HG03196 (cell line): ENCODE data around the gene CA7.

Source experiments
- ATAC-seq: cut with Tn5 transposase; IDR thresholded peaks from one replicate; pipeline ENCODE4 v1.9.1; 2021; ENCODE audit not compliant: unreplicated experiment

Gene CA7

GRCh38 chr16:66844342-66845079 is at the start of gene CA7:
Gene CA7, plus strand, starts transcription at chr16:66844414. Its CDS starts 74 bp downstream, at chr16:66844488.
- no peak for ATAC-seq

- ATAC-seq = no peak
Observed at GRCh38 chr16:66798161-66798560, 46.1 kb upstream of the CA7 start.

- ATAC-seq = no peak
Observed at GRCh38 chr16:66800856-66801255, 43.4 kb upstream of the CA7 start.

GRCh38 chr16:66801320-66802105 is 42.7 kb upstream of the CA7 start, which contains the start of gene TERB1:
Gene TERB1, minus strand, starts transcription at chr16:66801584. Its CDS starts 4,786 bp downstream, at chr16:66796798.
- ATAC-seq = no peak

GRCh38 chr16:66802159-66802558 is 42.1 kb upstream of the CA7 start:
- ATAC-seq = no peak

GRCh38 chr16:66809765-66810164 is 34.4 kb upstream of the CA7 start:
- ATAC-seq = no peak

GRCh38 chr16:66810391-66810790 is 33.8 kb upstream of the CA7 start:
- no peak for ATAC-seq

GRCh38 chr16:66811043-66811442 is 33.2 kb upstream of the CA7 start:
- no peak for ATAC-seq

GRCh38 chr16:66814734-66815133 is 29.5 kb upstream of the CA7 start:
- no peak for ATAC-seq

GRCh38 chr16:66824006-66824405 is 20.2 kb upstream of the CA7 start:
- ATAC-seq = no peak

GRCh38 chr16:66830422-66831404 is 13.5 kb upstream of the CA7 start, which contains the start of gene NAE1:
Gene NAE1, minus strand, starts transcription at chr16:66830976. Its CDS starts 77 bp downstream, at chr16:66830899.
- peak; percentile 91 for ATAC-seq

GRCh38 chr16:66832190-66832589 is 12.0 kb upstream of the CA7 start:
- no peak for ATAC-seq

GRCh38 chr16:66832661-66833305 is 11.4 kb upstream of the CA7 start:
- no peak for ATAC-seq

- ATAC-seq = no peak
Observed at GRCh38 chr16:66834746-66835145, 9.5 kb upstream of the CA7 start.

GRCh38 chr16:66840883-66841282 is 3.3 kb upstream of the CA7 start:
- ATAC-seq = no peak

GRCh38 chr16:66841366-66841765 is 2.8 kb upstream of the CA7 start:
- ATAC-seq = no peak

- ATAC-seq = no peak
Observed at GRCh38 chr16:66842765-66843164, 1.4 kb upstream of the CA7 start.

- ATAC-seq = no peak
Observed at GRCh38 chr16:66843191-66843590, 1.0 kb upstream of the CA7 start.

GRCh38 chr16:66844009-66844341 is 239 bp upstream of the CA7 start:
- ATAC-seq = no peak

GRCh38 chr16:66845080-66845410 is 831 bp downstream of the CA7 start:
- no peak for ATAC-seq

- no peak for ATAC-seq
Observed at GRCh38 chr16:66845791-66846221, 1.6 kb downstream of the CA7 start.
